Caki2 (cell line): Measurements from ENCODE around the gene LRRC34. TPM values are rescaled to one million over a fixed set of nuclear protein-coding genes. Genes with fewer than 3 reads are reported as not detected.

Experiments
- DNase-seq: peaks from one replicate; pipeline ENCODE4 v3.0.0-alpha.2; 2015; ENCODE audit warnings: low read depth
- in situ Hi-C: cut with HindIII; loops from 2 replicates; pipeline ENCODE4 v1.10.0; 2016; ENCODE audit warnings: low sequenced_read_pairs, low pct_unique_long_range_greater_than_20kb, mixed read lengths
- total RNA-seq: library from RNA; depleted of rRNA; stranded (reverse); fragments of >200 nt; shearing (Covaris generic); gene quantifications from 2 replicates; pipeline ENCODE4 v1.2.3, GENCODE V29; 2014; ENCODE audit warnings: low replicate concordance; rRNA removed

Gene LRRC34, protein sequence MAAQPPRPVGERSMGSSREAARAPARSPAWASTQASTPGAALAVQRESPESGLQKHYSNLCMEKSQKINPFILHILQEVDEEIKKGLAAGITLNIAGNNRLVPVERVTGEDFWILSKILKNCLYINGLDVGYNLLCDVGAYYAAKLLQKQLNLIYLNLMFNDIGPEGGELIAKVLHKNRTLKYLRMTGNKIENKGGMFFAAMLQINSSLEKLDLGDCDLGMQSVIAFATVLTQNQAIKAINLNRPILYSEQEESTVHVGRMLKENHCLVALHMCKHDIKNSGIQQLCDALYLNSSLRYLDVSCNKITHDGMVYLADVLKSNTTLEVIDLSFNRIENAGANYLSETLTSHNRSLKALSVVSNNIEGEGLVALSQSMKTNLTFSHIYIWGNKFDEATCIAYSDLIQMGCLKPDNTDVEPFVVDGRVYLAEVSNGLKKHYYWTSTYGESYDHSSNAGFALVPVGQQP
- total RNA-seq: 12.0 and 13.2 TPM in 2 replicates

DNA sequence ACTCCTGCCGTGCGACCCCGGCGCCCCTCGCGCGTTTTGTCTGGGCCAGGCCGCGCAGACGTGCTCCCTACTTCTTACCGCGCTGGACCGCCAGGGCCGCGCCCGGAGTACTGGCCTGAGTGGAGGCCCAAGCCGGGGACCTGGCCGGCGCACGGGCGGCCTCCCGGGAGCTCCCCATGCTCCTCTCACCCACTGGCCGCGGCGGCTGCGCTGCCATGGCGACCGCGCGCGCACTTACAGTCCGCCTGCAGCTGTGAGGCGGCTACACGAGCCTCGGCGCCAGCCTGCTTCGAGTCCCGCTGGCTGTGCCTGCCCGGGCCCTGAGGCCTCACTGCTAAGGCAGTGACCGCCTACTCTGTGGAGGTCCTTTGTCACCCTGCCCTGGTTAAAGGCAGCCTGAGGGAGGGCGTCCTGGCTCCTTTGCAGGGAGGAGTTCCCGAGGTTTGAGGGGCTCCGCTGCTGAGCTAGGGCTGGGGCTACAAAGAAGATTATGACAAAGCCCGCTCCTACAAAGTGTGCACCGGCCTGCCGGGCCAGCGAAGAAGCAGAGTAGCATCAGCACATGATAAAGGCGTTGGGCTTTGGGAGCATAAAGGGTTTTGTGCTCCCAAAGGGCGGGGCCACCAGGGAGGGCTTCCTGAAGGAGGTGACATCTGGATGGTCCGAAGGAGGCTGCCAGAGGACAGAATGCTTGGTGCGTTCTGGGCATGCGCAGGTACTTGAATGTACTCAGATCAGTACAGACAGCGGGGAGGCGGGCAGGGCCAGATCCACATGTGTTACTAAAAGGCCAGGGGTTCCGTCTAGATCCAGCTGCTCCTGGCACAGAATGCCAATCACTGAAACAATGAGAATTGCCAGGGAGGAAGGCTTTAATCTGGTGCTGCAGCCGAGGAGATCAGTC lies at the start of gene LRRC34, which contains the start of gene LRRIQ4:
Gene LRRC34, minus strand, starts transcription at position 573 of the 904 bp plus-strand sequence. Its CDS starts 356 bp downstream, at position 217.
Gene LRRIQ4, plus strand, starts transcription at position 539 of the 904 bp plus-strand sequence. CDS start 9,052 bp downstream, outside the sequence.
- in situ Hi-C loops: no loop called here
- peak; percentile 75 for DNase-seq

GRCh38 chr3:169861871-169862270 lies 49.2 kb upstream of the LRRC34 start:
- in situ Hi-C loops: no loop called here
- no peak for DNase-seq

GRCh38 chr3:169857811-169858210 lies 45.1 kb upstream of the LRRC34 start:
- in situ Hi-C loops: no loop called here
- no peak for DNase-seq

DNA sequence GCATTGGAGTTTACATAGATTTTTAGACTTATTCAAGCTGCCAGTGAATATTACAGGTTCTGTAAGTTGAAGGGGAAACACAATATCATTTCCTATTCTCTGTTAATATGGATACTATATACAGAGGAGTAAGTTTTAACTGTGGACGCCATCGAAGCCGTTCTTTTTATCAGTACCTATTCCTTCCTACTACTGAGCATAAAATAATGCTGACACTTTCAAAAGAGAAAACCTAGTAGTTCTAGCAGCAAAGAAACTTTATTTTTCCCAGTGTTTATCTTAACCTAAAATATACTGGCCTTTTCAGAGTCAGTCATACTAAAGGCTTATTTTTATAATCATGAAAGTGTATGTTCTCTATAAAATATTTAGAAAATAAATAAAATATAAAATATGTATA lies 42.8 kb upstream of the LRRC34 start:
- DNase-seq: no peak
- in situ Hi-C loops: no loop called here

GRCh38 chr3:169850618-169851017 lies 37.9 kb upstream of the LRRC34 start:
- DNase-seq: no peak
- in situ Hi-C loops: no loop called here

DNA sequence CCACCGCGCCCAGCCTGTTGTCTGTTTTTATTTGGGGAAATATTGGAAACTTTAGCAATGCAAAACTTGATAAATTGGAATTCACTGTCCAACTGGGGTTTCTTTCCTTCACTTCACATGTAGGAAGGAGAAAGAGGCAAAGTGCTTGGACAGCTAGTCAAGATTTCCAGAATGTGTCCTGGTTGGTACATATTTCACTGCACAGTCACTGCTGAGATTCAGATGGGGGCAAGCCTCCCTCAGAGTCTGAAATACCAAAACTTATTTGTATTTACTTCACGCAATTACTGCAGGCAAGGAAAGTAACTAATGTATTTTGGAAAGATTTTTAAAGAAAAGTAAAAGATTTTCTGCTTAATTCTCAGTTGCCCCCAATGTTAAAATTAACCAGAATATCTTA lies 36.0 kb upstream of the LRRC34 start:
- in situ Hi-C loops: no loop called here
- no peak for DNase-seq

DNA sequence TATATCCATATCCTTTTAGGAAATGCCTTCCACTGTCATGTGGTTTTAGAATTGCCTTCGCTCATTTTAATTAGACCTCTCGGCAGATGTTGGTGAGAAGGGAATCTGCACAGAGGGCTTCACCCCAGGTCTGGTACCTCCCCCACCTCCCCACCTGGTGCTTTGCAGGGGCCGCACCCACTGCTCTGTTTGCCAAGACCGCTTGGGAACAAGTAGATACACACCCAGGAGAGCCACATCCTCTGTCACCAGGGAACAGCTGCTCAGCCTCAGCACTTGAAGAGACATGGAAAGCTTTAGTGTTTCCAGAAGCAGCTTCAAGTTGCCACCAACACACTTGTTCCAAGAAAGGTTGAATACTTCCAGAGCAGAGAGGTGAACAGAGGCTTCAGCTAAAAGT lies 35.2 kb upstream of the LRRC34 start:
- DNase-seq: no peak
- in situ Hi-C loops: no loop called here

- peak; percentile 84 for DNase-seq
- in situ Hi-C loops: no loop called here
Observed at GRCh38 chr3:169846458-169847193, 33.9 kb upstream of the LRRC34 start.

- in situ Hi-C loops: no loop called here
- no peak for DNase-seq
Observed at GRCh38 chr3:169842960-169843359, 30.3 kb upstream of the LRRC34 start.

DNA sequence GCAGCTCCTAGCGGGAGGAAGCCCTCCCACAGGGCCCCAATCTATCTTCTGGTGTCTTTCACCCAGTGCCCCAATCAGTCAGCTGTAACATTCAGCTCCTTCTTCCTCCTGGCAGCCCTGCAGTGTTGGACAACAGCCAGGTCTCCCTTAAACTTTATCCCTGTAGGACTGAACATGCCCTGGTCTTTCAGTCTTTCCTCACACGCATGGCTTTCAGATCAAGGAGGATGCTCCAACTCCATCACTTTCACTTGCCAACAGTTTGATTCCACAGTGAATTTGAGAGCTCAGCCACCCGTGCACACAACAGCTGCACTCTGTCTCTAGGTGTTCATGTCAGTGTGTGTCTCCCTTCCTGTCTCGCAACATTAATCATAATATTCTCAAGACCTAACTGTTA lies 28.5 kb upstream of the LRRC34 start:
- peak; percentile 33 for DNase-seq

GRCh38 chr3:169838511-169839030 lies 25.9 kb upstream of the LRRC34 start:
- DNase-seq: no peak
- in situ Hi-C loops: no loop called here

More for the DNA sequence above, 28.5 kb upstream of the LRRC34 start:
- in situ Hi-C loops: no loop called here

DNA sequence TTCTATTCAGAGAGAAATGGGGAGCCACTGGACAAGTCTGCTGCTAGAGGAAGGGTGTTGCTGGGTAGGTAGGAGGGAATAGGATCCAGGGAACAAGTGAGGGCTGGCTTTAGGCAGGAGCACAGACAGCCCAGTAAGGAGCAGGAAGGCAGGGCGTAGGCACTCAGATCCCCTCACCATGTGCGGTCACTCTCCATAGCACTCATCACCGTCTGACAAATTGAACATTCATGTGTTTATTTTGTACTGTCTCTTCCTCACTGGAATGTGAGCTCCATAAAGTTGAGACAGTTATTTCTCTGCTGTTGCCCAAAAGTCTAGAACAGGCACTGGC lies 24.2 kb upstream of the LRRC34 start:
- in situ Hi-C loops: no loop called here

GRCh38 chr3:169836078-169836941 lies 23.6 kb upstream of the LRRC34 start:
- in situ Hi-C loops: no loop called here
- no peak for DNase-seq

More for the DNA sequence above, 24.2 kb upstream of the LRRC34 start:
- no peak for DNase-seq

DNA sequence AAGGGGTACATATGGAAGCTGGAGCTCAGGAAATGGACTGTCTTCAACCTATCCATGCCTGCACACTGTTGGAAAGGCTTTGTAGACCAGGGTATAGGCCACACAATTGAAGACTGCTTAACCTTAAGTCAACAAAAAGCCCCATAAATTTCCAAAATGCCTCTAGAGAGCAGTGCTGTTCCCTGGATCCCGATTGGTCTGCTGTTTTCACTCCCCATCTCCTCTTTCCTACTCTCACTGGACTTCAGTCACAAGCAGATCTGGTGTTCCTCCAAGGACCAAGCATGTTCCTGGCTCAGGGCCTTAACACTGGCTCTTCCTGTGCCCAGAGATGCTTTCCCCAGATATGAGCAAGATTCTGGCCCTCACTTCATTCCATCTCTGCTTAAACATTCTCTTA lies 22.8 kb upstream of the LRRC34 start:
- no peak for DNase-seq

GRCh38 chr3:169827712-169828111 lies 15.0 kb upstream of the LRRC34 start:
- DNase-seq: no peak
- in situ Hi-C loops: no loop called here

More for the DNA sequence above, 22.8 kb upstream of the LRRC34 start:
- in situ Hi-C loops: no loop called here

DNA sequence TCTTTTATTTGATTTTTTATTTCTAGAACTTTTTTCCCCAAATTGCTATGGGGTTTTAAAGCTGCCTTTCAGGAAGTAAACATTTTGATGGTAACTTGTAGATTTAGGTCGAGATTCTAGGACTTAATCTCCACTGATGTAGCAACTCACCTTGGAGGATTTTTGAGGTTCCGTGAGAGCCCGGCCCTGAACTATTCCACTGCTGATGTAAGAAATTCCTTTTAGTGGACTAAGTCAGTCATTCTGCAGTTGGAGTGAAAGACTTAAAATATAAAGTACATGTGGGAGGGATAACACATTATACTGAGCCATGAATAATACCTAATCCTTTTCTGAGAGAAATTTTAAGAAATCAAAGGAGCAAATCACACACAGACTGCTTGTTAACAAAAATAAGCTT lies 12.6 kb upstream of the LRRC34 start:
- in situ Hi-C loops: no loop called here
- no peak for DNase-seq

DNA sequence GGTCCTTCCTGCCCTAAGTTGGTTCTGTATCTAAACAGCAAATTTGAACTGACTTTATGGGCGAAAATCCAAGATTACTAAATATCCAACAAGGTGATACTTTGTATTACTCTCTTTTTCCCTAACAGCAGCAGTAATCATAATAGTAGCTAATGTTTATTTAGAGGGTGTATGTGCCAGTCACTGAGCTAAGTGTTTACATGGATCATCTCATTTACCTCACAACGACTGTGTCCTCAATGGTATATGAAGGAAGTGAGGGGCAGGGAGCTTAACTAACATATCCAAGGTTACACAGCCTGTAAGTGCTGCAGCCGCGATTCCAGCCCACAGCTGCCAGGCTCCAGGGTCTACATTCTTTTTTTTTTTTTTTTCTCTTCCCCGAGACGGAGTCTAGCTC lies 10.3 kb upstream of the LRRC34 start:
- DNase-seq: no peak

More for the DNA sequence above, 10.3 kb upstream of the LRRC34 start:
- in situ Hi-C loops: no loop called here
